WTC11 (cell line): ENCODE data around the gene STIMATE. TPM values are rescaled to one million over a fixed set of nuclear protein-coding genes. Genes with fewer than 3 reads are reported as not detected.

ENCODE experiments used
- ATAC-seq: fragments of 200-7000 bp; cut with Tn5 transposase; 2 replicates; pipeline ENCODE4 v1.10.0; 2021; ENCODE audit warnings: mild to moderate bottlenecking, moderate library complexity
- CTCF ChIA-PET: fragments of 300-600 bp; sonication (Branson Sonifier 250); formaldehyde crosslinking; loops from one replicate; lab custom pipeline; 2021; ENCODE audit warnings: antibody characterized with exemption; lab: Charles Lee
- POLR2A ChIA-PET: fragments of 350-600 bp; sonication (Branson Sonifier 250); formaldehyde crosslinking; loops from one replicate; lab custom pipeline; 2021; ENCODE audit warnings: antibody characterized with exemption; lab: Charles Lee
- DNase-seq: peaks from one replicate; pipeline ENCODE4 v3.0.0; 2021; ENCODE audit warnings: low spot score
- H3K27ac Mint-ChIP-seq: 2 replicates; pipeline ENCODE4 v1.8.0; 2021; ENCODE audit warnings: mixed read lengths
- H3K27me3 Mint-ChIP-seq: 2 replicates; pipeline ENCODE4 v1.8.0; 2021; ENCODE audit warnings: low read depth, mild to moderate bottlenecking, moderate library complexity, mixed read lengths
- H3K36me3 Mint-ChIP-seq: 2 replicates; pipeline ENCODE4 v1.8.0; 2021; ENCODE audit warnings: mixed read lengths
- H3K4me1 Mint-ChIP-seq: 2 replicates; pipeline ENCODE4 v1.8.0; 2022; ENCODE audit warnings: mixed read lengths
- H3K4me3 Mint-ChIP-seq: 2 replicates; pipeline ENCODE4 v1.8.0; 2021; ENCODE audit warnings: mild to moderate bottlenecking, moderate library complexity, mixed read lengths
- H3K9me3 Mint-ChIP-seq: 2 replicates; pipeline ENCODE4 v1.8.0; 2021; ENCODE audit warnings: mixed read lengths
- ATF1 ChIP-seq: sonication (generic); formaldehyde crosslinking; IDR thresholded peaks from 2 replicates; pipeline ENCODE4 v1.8.1; 2023; ENCODE audit warnings: mild to moderate bottlenecking, moderate library complexity, missing genetic modification reagents
- ATF3 ChIP-seq: sonication (generic); formaldehyde crosslinking; conservative IDR thresholded peaks from 2 replicates; pipeline ENCODE4 v1.8.1; 2022; ENCODE audit warnings: mild to moderate bottlenecking, missing genetic modification reagents
- CDX4 ChIP-seq: fragments of 250-450 bp; sonication (Bioruptor Pico); IDR thresholded peaks from 2 replicates; pipeline ENCODE4 v1.9.0; 2021; ENCODE audit warnings: moderate library complexity, mild to moderate bottlenecking, inconsistent platforms, borderline replicate concordance
- CTCF ChIP-seq: fragments of 200-600 bp; IDR thresholded peaks from 2 replicates; pipeline ENCODE4 v1.8.0; 2022; ENCODE audit warnings: antibody characterized with exemption
- FOXK1 ChIP-seq: sonication (generic); formaldehyde crosslinking; IDR thresholded peaks from 2 replicates; pipeline ENCODE4 v1.8.0; 2022; ENCODE audit warnings: mild to moderate bottlenecking, moderate library complexity, missing genetic modification reagents
- HMGXB4 ChIP-seq: sonication (generic); formaldehyde crosslinking; IDR thresholded peaks from 2 replicates; pipeline ENCODE4 v1.8.1; 2023; ENCODE audit warnings: mild to moderate bottlenecking, moderate library complexity, missing genetic modification reagents
- JAZF1 ChIP-seq: fragments of 250-450 bp; sonication (Bioruptor Pico); IDR thresholded peaks from 2 replicates; pipeline ENCODE4 v1.9.0; 2021; ENCODE audit warnings: moderate library complexity, mild to moderate bottlenecking, inconsistent platforms
- MAX ChIP-seq: sonication (generic); formaldehyde crosslinking; IDR thresholded peaks from 2 replicates; pipeline ENCODE4 v1.8.0; 2022; ENCODE audit warnings: mild to moderate bottlenecking, missing genetic modification reagents
- OVOL2 ChIP-seq: fragments of 250-450 bp; sonication (Bioruptor Pico); IDR thresholded peaks from 2 replicates; pipeline ENCODE4 v1.9.0; 2021; ENCODE audit warnings: mild to moderate bottlenecking, borderline replicate concordance
- ZNF425 ChIP-seq: fragments of 250-450 bp; sonication (Bioruptor Pico); conservative IDR thresholded peaks from 2 replicates; pipeline ENCODE4 v1.9.0; 2021; ENCODE audit warnings: mild to moderate bottlenecking
- ZNF512 ChIP-seq: sonication (generic); formaldehyde crosslinking; IDR thresholded peaks from 2 replicates; pipeline ENCODE4 v1.8.1; 2022; ENCODE audit warnings: missing genetic modification reagents, borderline replicate concordance
- total RNA-seq: library from RNA; stranded (reverse); gene quantifications from 3 replicates; pipeline ENCODE4 v1.2.3, GENCODE V29; 2021

STIMATE gene
- total RNA-seq, 1 experiment from 2014 or later = 35.5 TPM

GRCh38 chr3:52798978-52799476 lies 98.3 kb downstream of the STIMATE start:
- DNase-seq (peak; percentile 79), ATAC-seq (peak; percentile 94)
- TF ChIP-seq ZNF512 (CRISPR knock-in tag) (no peak), CTCF (peak; percentile 64), ZNF425 (CRISPR knock-in tag) (no peak)
- no peaks in the 10 kb centered on the region for H3K4me1 Mint-ChIP-seq
- POLR2A ChIA-PET = interaction anchor here (0.7 kb wide), 1 partner anchor 8 kb away, joined by 3 read pairs; no protein-coding TSS in a partner anchor
- H3K27me3 Mint-ChIP-seq = no peaks in the 10 kb centered on the region; the same call in 1 of the 2 replicates
- H3K9me3 Mint-ChIP-seq = no peaks in the 10 kb centered on the region
- no peaks in the 10 kb centered on the region for H3K36me3 Mint-ChIP-seq
- H3K27ac Mint-ChIP-seq = no peak overlapping the region
- CTCF ChIA-PET = interaction anchor here (0.5 to 3.6 kb wide), 32 partner anchors 9 to 546 kb away, joined by 3 to 61 read pairs (median 3); partner anchors contain the start of genes MUSTN1 and NEK4
- no peak overlapping the region for H3K4me3 Mint-ChIP-seq

- no peaks in the 10 kb centered on the region for H3K36me3 Mint-ChIP-seq
- no peaks in the 10 kb centered on the region for H3K4me1 Mint-ChIP-seq
- POLR2A ChIA-PET = interaction anchor here (0.7 kb wide), 1 partner anchor 8 kb away, joined by 3 read pairs; no protein-coding TSS in a partner anchor
- no peaks in the 10 kb centered on the region for H3K9me3 Mint-ChIP-seq
- TF ChIP-seq OVOL2 (CRISPR knock-in tag) (no peak), FOXK1 (CRISPR knock-in tag) (no peak), CDX4 (no peak), MAX (CRISPR knock-in tag) (no peak), ATF3 (CRISPR knock-in tag) (no peak), ATF1 (CRISPR knock-in tag) (no peak), JAZF1 (CRISPR knock-in tag) (no peak), HMGXB4 (CRISPR knock-in tag) (no peak)
- CTCF ChIA-PET = interaction anchor here (0.5 to 3.6 kb wide), 32 partner anchors 10 to 547 kb away, joined by 3 to 61 read pairs (median 3); partner anchors contain the start of genes MUSTN1 and NEK4
- H3K4me3 Mint-ChIP-seq = no peak overlapping the region
- no peak overlapping the region for H3K27ac Mint-ChIP-seq
- DNase-seq = no peak
- no peaks in the 10 kb centered on the region; the same call in 1 of the 2 replicates for H3K27me3 Mint-ChIP-seq
- no peak; the same call in 1 of the 2 replicates for ATAC-seq
These were observed 98.9 kb downstream of the STIMATE start for GRCh38 chr3:52798376-52798977.
